GM19395 (cell line): Measurements from ENCODE around the gene DNAJB6.

Experiments
- ATAC-seq: cut with Tn5 transposase; IDR thresholded peaks from one replicate; pipeline ENCODE4 v1.9.1; 2021; ENCODE audit warnings: mild to moderate bottlenecking, moderate library complexity; ENCODE audit not compliant: unreplicated experiment

Gene DNAJB6

GRCh38 chr7:157336383-157337315 is at the start of gene DNAJB6:
Gene DNAJB6, plus strand, starts transcription at chr7:157337004. Its CDS starts 21,569 bp downstream, at chr7:157358573.
- peak; percentile 75 for ATAC-seq

GRCh38 chr7:157291404-157292080 is 45.3 kb upstream of the DNAJB6 start:
- no peak for ATAC-seq

GRCh38 chr7:157292258-157292657 is 44.5 kb upstream of the DNAJB6 start:
- no peak for ATAC-seq

DNA sequence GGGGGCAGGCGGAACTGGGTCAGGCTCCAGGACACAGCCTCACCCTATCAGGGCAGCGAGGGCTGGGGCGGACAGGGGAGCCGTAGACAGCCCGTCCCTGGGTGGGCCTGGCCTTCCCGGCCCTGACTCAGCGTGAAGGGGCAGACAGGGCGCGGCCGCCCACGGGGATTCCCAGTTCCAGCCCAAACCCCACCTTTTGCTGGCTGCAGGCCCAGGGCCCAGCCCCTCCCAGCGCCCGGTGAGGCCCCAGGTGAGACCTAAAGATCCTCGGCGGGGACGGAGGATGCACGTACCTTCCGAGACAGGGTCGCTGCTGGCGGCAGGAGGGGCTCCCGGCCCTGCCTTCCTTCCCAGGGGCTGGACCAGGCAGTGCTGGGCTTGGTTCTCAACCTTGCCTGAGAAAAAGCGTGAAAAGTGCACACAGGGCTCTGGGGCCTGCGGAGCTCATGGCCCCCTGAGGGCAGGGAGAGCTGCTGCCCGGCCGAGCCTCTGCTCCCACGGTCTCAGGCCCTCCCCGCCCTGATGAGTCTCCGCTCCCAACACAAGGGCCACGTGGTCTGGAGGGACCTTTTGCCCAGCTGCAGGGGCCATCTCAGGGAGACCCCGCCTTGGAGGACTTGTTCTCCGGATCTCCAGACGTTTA is 43.9 kb upstream of the DNAJB6 start:
- no peak for ATAC-seq

DNA sequence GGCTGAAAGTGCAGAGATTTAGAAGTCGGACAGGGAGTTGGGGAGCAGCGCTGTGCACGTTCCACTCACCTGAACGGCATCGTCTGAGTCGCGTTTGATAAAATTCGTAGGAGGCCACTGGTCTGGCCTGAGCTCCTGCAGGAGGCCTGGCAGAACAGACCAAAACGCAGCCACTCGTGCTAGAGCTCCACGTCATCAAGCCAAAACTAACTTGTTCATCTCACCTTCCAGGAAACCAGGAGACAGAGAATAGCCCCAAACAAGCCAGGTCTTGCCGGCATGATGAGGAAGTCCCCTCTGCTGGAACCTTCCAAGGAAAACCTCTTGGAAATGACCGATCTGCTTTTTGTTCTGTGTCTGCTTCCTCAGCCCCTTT is 43.4 kb upstream of the DNAJB6 start:
- no peak for ATAC-seq

GRCh38 chr7:157294773-157295172 is 42.0 kb upstream of the DNAJB6 start:
- ATAC-seq: no peak

GRCh38 chr7:157295338-157295737 is 41.5 kb upstream of the DNAJB6 start:
- no peak for ATAC-seq

- no peak for ATAC-seq
Observed at GRCh38 chr7:157297185-157297584, 39.6 kb upstream of the DNAJB6 start.

DNA sequence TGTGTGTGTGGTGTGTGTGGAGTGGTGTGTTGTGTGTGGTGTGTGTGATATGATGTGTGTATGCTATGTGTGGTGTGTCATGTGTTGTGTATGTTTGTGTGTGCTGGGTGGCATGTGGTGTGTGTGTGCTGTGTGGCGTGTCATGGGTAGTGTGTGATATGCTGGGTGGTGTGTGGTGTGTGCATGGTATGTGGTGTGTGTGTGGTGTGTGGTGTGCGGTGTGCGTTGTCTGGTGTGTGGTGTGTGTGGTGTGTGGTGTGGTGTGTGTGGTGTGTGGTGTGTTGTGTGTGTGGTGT is 37.5 kb upstream of the DNAJB6 start:
- ATAC-seq: no peak

DNA sequence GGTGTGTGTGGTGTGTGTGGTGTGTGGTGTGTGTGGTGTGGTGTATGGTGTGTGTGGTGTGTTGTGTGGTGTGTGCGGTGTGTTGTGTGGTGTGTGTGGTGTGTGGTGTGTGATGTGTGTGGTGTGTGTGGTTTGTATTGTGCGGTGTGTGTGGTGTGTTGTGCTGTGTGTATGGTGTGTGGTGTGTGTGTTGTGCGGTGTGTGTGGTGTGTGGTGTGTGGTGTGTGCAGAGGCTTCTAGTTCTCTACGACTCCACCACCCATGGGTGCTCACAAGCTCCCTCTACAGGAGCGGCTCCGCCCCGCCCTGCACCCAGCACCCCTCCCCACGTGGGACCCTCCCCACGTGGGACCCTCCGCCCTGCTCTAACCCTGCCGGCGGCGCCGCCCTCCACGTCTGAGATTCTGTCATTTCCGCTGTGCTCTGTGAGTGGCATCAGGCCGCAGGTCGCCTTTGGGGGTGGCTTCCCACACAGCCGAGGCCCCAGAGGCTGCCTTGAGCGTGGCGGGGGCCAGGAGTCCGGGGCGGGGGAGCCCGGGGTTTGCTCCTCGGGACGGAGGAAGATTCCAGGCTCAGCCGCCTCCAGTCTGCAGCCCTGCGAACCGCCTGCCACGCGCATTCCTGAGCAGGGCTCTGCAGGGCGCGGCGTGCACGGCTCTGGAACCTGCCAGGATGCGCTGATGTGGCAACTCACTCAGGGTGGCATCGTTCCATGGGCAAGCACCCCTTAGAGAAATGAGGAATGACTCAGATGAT is 37.0 kb upstream of the DNAJB6 start:
- ATAC-seq: no peak

DNA sequence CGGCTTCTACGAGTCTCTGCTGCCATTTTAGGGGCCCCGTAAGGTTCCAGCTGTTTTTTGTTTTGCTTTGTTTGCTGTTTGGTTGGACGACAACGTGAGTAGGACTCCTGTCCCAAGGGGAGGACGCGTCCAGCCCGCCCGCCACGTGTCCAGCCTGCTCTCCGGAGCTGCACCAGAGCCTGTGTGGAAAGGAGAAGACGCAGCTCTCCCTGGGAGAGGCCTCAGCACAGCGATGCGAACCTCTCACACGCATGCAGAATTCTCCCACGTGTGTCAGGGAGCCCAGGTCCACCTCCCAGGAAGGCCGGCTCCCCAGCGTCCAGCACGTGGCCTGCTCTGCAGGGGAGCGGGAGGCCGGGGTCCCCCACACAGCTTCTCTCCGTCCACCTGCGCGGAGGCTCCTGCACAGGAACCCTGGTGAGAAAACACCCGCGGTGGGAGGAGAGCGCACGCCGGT is 36.4 kb upstream of the DNAJB6 start:
- no peak for ATAC-seq

DNA sequence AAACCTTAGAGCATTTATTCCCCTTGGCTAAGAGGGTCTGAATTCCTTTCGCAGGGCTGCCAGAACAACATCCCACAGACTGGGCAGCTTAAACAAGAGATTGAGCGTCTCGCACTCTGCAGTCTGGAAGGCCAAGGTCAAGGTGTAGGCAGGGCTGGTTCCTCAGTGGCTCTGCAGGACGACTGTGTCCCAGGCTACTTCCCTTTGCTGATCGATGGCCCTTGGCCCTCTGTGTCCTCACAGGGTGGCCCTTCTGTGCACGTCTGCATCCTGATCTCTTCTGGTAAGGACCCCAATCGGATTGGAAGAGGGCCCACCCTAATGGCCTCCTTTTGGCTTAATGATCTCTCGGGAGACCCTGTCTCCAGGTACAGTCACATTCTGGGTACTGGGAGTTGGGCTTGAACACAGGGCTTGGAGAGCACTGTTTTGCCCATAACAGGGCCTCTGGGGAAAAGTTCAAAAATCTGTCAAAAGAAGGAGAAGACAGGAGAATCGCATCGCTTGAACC is 35.1 kb upstream of the DNAJB6 start:
- ATAC-seq: peak; percentile 3

GRCh38 chr7:157306846-157307838 is 29.7 kb upstream of the DNAJB6 start:
- ATAC-seq: no peak

GRCh38 chr7:157309988-157310668 is 26.7 kb upstream of the DNAJB6 start:
- no peak for ATAC-seq

GRCh38 chr7:157310676-157311185 is 26.1 kb upstream of the DNAJB6 start:
- no peak for ATAC-seq

DNA sequence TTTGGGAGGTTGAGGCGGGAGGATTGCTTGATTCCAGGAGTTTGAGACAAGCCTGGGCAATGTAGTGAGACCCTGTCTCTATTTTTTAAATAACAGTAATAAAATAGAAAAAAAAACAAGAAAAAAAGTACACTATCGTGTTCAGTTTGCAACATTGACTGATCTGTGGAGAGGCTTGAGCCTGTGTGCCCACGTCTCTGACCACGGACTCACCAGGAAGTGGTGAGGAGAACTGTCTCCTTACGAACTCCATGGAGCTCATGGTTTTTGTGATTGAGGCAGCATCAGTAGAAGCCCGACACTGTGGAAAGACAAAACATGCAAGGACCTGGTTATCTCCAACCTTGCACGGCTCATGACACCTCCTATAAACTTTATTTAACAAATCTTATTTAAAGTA is 23.9 kb upstream of the DNAJB6 start:
- no peak for ATAC-seq

DNA sequence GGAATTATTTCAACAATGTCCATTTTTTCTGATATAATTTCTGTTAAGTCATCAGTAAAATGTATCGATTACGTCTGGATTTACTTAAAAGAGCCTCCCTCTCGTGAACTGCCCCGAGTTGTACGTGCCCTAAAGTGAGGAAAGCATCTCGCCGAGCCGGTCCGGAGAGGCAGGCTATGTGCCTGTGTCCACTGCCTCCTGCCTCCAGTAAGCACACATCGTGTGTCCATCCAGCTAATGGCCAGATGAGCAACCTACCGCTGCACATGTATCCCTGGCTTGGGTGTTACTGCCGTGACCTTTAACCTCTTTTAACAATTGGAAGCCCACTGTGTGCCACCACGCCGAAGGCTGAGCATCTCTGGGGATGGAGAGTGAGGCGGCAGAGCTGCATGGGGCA is 23.2 kb upstream of the DNAJB6 start:
- ATAC-seq: no peak

DNA sequence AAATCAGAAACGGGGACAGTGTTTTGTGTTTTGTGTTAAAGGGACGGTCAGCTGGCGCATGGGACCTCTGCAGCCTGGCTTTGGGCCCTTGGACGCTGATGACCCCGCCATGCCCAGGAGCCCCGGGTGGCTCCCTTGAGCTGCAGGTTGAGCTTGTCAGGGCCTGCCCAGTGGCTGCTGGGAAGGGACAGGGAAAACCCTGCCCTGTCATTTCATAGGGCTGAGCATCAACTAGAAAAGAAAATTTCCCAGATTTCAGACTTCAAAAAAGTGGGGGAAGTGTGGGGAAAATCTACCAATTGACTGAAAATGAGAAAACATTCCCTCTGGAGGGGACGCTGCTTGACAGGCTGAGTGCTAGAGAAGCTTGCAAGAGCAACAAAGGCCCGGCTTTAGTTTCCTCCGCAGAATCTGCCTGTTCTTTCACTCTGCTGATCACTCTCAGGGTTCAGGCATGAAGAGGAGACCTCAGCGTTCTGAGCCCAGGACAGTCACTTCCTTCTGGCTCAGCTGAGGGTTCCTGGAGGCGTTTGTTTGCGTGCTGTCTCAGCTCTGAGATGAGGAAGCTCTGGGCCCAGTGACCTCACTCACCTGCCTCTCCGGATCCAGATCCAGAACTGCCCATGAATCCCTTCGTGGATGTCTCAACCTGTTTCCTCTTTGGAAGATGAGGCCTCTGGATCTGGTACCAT is 18.6 kb upstream of the DNAJB6 start:
- peak; percentile 84 for ATAC-seq
